GM21367 (cell line): ENCODE data around the gene M1AP.

Source experiments
- ATAC-seq: cut with Tn5 transposase; IDR thresholded peaks from one replicate; pipeline ENCODE4 v1.9.1; 2021; ENCODE audit not compliant: unreplicated experiment

M1AP gene

DNA sequence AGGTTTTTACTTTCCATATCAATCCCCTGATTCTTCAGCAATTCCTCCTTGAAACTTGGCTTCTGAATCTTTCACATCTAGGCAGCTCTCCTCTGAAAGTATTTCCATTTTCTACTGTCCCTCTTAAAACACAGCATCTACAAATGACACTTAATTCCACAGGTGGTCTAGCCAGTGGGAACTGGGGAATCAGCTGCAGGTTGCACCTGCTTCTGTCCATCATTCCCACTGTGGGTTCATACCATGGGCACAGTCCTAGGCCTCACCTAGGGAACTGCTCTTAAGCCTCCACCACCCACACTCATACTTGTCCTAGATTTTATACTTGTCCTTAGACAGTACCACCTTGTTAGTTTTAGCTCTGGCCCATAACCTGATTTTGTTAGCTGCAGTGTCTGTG, 96.6 kb downstream of the M1AP start:
- no peak for ATAC-seq

DNA sequence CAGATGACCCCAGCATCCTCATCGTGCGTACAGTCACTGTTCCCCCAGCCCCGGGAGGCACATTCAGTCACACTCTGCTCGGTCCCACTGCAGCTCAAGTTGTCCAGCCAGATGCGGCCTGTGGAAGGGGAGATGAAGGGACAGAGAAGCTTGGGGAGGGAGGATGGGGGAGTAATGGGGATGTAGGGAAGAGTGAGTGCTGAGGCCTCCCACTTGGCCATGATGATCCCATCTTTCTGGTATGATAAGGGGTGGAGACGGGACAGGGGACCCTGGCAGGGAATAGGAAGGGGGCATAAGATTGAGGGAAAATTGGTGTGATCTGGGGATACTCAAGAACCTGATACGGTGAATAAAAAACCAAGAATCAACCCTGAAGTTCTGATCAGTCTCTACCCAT, 97.9 kb downstream of the M1AP start:
- no peak for ATAC-seq

DNA sequence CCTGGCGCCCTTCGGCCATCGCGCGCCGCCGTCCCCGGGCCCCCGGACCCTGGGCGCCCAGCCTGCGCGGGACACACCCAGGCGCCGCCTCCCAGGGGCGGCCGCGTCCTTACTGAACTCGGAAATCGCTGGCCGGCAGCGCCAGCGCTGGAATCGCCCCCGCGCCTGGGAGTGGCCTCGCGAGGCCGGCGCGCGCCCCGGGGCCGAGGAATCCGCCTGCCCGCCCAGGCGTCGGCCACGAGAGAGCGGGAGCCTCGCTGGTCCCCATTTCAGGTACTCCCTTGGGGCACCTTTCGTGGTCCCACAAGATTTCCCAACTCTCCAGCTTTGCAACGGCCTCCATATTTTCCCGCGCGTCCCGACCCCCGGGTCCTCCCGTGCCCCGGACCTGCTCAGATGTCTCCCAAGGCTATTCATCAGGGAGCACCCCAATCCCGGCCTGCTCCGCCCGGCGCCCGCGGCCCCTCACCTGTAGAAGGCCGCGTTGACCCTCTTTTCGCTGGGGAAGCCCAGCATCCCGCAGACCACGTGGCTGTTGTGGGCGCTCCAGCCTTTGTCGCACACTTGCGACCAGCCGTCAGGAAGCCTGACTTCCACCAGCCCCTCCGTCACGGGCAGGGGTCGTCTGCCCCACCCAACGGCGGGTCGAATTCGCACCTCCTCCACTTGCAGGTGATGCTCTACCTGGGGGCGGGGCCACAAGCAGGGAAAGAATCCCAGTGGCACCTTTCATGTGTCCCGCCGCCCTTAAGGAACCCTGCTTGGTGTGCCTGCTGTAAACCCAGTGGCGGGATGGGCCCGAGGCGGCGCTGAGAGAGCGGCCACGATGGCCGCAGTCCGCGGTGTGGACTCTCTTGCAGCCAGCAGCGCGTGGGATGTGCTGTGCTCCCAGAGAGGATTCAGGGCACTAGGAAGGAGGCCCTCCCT, 99.0 kb downstream of the M1AP start:
- ATAC-seq, result peak; percentile 33

DNA sequence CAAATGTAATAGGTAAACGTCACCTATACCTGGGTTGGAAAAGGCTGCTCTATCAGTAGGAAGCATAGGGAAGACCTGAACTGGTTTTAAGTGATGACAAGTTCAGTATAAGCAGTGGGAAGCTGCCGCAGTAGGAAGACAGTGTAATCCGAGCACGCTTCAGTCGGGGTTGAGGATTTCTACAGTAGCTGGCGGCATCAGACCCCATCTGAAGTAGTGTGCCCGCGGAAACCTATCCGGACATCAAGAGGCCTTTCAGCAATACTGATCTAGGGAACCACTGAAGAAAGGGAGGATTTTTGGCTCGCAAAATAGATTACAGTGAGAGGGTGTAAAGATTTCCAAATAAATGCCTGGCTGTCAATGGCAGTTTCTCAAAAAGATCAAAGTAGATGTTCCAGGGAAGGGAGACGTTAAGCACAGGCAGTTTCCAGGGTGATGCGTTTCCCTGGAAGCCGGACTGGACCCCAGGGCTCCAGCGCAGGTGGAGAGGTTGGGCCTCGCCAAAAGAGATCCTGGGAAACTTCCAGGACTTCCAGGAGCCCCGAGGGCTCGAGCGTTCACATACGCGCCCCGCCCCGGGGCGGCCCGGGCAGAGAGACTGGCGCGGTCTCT, 99.7 kb downstream of the M1AP start:
- no peak for ATAC-seq

DNA sequence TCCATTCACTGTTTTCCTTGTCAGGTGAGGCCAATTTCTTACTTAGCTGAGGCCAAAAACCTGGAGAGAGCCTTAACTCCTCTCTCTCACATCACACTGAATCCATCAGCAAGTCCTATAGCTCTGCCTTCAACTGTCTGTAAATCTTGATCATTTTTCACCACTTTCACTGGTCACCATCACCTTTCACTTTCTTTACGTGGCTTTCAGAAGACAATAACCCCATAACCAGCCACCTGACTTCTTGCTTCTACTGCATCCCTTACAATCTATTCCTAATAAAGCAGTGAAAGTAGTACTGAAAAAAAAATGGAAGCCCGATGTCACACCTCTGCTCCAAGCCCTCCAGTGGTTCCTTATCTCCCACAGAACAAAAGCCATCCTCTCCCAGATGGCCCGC, 102.1 kb downstream of the M1AP start:
- ATAC-seq, result no peak

DNA sequence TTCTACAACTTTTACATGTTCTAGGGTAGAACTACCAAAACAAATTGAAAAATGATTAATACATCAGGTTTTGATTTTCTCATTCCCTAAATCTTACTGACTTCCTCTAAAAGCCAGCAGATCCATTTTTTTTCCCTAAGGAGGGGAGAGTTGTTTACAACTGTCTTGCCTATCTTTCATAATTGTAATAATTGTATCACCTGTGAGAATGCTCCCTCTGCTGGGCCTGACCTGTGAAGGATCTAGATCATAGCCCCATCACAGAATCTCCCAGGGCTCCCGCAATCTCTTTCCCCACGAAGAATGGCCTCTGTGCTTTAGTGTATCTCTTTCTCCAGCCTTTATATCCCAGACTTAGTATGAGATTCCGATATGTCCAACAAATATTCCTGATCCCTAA, 103.5 kb downstream of the M1AP start:
- no peak for ATAC-seq

DNA sequence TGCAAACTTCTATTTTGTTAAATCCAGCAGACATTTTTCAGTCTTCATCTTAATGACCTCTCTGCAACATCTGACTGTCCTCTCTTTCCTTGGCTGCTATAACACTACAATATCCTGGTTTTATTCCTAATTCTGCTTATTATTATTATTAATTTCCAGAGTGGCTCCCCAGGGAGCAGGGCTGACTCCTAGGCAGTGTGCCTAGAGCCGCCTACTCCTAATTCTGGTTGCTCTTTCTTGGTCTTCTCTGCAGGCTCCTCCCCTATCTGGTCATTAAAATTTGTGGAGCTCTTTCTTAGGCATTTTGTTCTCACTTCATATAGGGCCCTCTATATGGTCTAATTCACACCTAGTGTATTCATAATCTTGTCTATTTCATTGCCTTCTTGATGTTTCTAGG, 105.2 kb downstream of the M1AP start:
- ATAC-seq, result no peak

DNA sequence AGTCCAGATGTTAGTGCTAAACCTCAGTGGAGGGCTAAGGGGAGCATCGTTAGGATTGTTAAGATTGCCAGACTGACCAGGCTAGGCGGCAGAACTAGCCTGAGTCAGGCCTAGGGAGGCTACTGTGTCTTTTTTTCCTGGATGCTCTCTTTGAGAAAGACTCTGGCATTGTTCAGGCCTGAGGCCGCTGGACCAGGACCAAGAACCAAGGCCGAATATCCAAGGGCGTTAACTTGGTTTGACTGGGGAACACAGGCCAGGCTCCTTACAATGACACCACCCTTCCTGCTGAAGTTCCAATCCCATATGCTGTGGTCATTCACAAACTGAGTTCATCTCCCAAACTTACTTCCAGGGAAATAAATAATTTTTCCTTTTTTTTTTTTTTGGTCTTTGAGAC, 107.8 kb downstream of the M1AP start:
- no peak for ATAC-seq

DNA sequence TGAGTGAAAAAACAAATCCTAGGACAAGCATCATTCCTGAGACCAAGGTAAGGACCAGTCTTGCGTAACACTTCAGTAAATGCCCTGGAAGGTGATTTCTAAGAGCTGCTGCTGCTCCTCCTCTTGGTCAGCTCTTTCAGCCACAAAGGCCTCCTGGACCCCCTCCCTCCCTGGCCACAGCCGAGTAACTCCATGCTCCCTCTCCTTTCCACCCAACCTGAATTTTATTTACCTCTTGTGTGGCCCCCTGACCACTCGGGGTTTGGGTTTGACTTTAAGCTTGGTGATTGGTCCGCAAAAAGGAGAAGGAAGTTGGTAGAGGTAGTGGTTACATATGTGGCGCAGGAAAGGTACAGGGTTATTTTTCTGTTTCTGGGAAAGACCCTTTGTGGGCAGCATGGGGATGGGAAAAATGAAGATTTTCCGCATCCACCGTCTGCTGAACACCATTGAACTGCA, 109.2 kb downstream of the M1AP start:
- ATAC-seq, result no peak

DNA sequence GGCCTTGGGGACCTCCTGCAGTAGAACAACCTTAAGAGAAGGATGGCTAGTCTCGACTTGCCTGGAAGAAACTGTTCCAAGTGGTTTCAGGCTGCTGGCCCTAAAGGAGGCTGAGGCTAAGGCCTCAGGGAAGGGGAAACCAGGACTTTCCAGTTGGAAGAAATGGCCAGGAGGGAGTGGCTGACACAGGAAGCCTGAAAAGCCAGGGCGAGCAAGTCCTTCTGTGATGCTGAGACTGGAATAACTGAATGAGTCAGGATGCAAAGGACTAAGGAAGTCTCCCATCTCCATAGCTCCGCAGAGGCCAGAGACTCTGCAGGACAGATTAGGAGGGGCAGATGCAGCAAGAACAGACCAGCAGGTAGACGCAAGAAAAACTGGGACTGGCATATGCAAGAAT, 111.0 kb downstream of the M1AP start:
- ATAC-seq, result no peak

DNA sequence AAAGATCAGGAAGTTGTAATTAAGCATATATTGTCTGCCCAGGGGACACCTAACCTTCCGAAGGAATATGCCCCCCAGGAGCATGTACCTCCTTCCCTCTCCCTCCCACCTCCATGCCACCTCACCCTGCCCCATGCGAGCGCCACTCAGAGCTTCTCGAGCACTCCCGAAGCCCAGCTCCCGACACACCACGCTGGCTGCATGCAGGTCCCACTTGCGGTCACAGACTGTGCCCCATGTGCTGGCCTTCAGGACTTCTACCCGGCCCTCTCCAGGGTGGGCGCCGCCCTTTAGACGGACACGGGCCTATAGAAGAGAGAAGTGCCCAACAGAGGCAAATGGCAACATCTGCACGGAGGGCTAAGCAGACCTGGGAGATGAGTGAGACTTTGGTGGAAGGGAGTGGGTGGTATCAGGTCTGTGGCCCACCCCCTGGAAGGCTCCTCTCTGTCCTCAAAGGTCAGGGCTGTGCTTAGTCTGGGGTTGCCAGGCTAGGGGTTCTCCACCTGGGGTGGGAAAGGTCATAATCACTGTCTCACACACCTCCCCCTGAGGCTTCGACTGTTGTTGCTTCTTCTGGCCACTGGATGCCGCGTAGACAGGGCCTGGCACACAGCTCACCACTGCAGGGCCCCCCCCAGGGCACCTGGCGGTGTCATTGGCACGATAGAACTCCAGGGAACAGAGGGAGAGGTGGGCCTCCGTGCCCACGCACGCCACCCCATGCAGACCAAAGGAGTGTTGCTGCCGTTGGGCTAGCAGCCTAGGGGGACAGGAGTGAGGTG, 111.8 kb downstream of the M1AP start:
- ATAC-seq, result no peak

DNA sequence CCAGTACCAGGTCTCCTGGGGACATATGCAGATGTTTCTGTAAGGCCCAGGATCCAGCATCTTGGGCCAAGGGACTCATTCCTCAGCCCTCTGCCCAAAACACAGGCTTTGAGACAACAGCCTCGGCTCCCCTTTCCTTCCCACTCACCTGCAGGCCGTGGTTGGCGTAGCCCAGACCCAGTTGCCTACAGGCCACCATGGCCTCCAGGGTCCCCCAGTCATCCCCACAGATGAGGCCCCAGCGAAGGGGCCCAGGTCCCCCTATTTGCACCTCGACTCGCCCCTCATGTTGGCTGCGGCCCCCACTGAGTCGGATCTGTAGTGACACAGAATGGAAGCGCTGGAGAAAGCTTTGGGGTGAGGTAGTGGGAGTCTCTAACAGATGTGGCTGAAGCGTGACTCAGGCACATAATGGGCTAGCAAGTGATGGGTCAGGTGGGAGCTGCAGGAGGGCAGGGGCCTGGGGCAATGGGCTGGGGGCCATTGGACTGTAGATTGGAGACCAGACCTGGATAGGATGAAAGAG, 112.6 kb downstream of the M1AP start:
- ATAC-seq, result no peak

DNA sequence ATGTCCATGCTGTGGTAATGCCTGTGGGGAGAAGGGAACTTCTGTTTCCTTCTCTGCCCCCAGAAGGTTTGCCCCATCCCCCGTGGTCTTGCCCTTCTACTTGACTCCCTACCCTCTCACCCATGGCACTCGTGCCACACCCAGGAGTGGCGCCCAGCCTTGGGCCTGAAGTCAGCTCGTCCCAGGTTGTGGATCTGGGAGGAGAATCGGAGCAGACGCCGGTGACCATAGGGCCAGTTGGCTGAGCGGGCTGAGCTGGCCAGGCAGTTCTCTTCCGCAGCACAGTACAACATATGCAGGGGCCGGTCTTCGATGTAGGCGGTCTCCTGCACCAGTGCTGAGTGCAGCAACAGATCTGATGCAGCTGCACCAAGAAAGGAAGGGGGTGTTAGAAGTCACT, 113.7 kb downstream of the M1AP start:
- ATAC-seq, result no peak

DNA sequence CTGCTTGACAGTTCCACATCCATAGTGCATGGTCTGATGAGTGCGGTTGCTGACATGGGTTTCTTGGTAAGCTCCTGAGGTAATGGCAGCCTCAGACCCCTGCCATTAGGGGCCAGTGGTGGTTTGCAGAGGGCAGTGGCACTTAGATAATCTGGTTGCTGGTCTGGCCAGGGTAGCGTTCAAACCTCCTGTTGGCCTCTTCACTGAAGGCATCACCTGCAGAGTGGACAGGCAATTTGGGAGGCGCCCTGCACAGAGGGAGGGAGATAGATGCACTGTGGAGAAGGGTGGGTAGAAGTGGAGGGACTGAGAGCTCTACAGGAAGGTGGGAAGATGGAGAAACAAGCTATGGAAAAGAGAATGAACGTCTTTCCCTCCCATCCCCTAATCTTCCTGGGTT, 114.7 kb downstream of the M1AP start:
- ATAC-seq, result no peak

DNA sequence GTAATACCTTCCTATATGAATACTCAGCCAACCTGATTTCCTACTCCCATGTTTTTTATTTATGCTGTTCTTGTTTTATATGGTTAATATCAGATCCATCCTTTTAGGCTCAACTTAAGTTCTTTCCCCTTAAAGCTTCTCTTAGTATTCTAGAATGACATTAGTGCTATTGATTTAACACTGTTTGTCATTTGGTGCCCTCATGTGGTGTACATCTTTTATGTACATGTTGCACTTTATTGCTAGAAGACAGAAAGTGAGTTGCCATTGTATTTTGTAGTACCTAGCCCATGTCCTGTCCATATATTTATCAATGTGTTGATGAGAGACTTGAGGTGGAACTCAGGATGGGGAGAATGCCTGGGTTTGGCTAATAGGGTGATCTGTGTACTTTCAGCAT, 115.9 kb downstream of the M1AP start:
- ATAC-seq, result no peak

DNA sequence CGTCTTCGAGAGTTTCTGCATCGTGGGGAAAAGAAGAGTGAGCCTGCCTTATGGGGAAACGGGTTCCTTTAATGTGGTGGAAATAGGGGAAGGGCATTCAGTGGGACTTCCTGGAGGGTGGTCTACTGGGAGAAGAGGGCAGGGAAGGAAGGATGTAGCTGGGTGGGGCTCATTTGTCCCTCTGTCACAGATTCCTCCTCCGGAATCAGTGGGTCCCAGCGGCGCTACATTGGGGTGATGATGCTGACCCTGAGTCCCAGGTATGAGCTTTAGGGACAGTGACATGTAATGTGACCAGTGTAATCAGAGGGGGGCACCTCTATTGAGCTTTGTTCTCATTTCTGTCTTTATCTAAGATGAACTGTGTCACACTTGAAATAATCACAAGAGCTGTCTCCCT, 116.5 kb downstream of the M1AP start:
- no peak for ATAC-seq

DNA sequence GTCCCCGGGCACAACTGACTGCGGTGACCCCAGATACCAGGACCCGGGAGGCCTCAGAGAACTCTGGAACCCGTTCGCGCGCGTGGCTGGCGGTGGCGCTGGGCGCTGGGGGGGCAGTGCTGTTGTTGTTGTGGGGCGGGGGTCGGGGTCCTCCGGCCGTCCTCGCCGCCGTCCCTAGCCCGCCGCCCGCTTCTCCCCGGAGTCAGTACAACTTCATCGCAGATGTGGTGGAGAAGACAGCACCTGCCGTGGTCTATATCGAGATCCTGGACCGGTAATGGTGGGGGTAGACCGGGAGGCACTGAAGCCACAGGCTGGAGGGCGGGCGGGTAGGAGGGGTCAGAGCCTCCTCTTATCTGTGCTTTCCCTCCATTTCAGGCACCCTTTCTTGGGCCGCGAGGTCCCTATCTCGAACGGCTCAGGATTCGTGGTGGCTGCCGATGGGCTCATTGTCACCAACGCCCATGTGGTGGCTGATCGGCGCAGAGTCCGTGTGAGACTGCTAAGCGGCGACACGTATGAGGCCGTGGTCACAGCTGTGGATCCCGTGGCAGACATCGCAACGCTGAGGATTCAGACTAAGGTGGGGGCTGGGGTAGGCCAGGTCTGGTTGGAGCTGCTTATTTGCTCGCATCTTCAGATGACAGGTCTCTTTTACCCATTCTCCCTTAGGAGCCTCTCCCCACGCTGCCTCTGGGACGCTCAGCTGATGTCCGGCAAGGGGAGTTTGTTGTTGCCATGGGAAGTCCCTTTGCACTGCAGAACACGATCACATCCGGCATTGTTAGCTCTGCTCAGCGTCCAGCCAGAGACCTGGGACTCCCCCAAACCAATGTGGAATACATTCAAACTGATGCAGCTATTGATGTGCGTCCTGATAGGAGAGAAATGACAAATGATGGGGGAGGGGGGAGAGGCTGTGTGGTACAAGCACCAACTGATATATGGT, 117.6 kb downstream of the M1AP start:
- no peak for ATAC-seq

DNA sequence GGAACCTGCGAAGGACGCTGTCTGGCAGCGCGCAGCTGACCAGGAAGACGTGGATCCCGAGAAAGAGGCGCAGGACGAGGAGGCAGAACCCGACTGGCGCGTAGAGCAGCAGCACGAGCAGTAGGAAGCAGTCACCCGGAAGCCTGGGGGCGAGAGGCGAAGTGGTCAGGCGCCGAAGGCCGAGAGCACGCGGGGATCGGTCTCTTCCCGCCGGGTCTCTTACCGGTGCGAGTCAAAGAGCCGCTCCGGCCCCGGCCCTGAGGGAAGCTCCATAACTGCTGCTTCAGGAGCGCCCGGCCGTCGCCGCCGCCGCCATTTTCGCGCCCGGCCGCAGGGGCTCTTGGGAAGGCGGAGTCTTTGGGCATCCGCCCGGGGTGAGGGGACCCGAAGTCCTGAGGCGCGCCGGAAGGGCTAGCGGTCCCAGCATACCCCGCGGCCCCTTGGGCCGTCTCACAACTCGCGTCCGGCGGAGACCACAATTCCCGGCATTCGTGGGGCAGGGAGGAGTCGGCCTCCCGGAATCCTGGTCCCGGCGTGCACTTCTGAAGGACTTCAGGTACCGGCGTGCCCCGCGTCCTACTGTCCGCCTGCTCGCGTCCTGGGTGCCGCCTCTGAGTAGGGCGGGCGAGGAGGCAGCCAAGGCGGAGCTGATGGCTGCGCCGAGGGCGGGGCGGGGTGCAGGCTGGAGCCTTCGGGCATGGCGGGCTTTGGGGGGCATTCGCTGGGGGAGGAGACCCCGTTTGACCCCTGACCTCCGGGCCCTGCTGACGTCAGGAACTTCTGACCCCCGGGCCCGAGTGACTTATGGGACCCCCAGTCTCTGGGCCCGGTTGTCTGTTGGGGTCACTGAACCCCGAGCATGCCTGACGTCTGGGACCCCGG, 118.5 kb downstream of the M1AP start, which contains the start of the genes AUP1 and HTRA2:
AUP1 (minus strand) TSS at position 350 of the 882 bp plus-strand sequence; CDS start at position 273, 77 bp downstream.
HTRA2 (plus strand) TSS at position 577 of the 882 bp plus-strand sequence; CDS start at position 651, 74 bp downstream.
- peak; percentile 73 for ATAC-seq
